HEK293 (cell line): ENCODE measurements around the gene RPS21.

Source experiments
- CTCF ChIA-PET: fragments of 350-600 bp; formaldehyde crosslinking; extraction: SDS; loops from one replicate; lab custom pipeline; 2021; ENCODE audit warnings: antibody characterized with exemption; lab: Yijun Ruan, JAX
- POLR2A ChIA-PET: fragments of 300-600 bp; formaldehyde crosslinking; extraction: SDS; loops from one replicate; lab custom pipeline; 2020; ENCODE audit warnings: antibody characterized with exemption, inconsistent platforms; lab: Yijun Ruan, JAX
- H3K27ac ChIP-seq: fragments of 200-500 bp; sonication (Bioruptor generic); 2 replicates; pipeline ENCODE4 v1.5.1; 2014; ENCODE audit warnings: low read depth, low read length, control low read depth, inconsistent platforms; ENCODE audit errors: extremely low read depth
- H3K36me3 ChIP-seq, 2 experiments: fragments of 200-500 bp in 1 of 2; sonication (Bioruptor generic) in 1 of 2; 1 replicate in 1 of 2; 2 replicates in 1 of 2; pipeline ENCODE4 v1.5.1; 2014 to 2017; ENCODE audit warnings: inconsistent platforms in 2 of 2, low read length in 2 of 2; ENCODE audit not compliant: control insufficient read depth in 2 of 2, insufficient read depth in 1 of 2
- H3K4me1 ChIP-seq: fragments of 200-500 bp; sonication (Bioruptor generic); 2 replicates; pipeline ENCODE4 v1.5.1; 2014; ENCODE audit warnings: mild to moderate bottlenecking, low read length, inconsistent platforms; ENCODE audit not compliant: control insufficient read depth, insufficient read depth
- H3K4me3 ChIP-seq: 2 replicates; pipeline ENCODE4 v1.5.1; 2011; ENCODE audit warnings: low read depth, mild to moderate bottlenecking, control low read depth, low read length, moderate library complexity
- H3K9me3 ChIP-seq: fragments of 200-500 bp; sonication (Bioruptor generic); 2 replicates; pipeline ENCODE4 v1.5.1; 2014; ENCODE audit warnings: low read depth, low read length, inconsistent platforms; ENCODE audit not compliant: control insufficient read depth, insufficient read depth
- GLI4 ChIP-seq: fragments of 450-650 bp; formaldehyde crosslinking; IDR thresholded peaks from 2 replicates; pipeline ENCODE4 v1.5.1; 2016; ENCODE audit warnings: missing biosample characterization, missing genetic modification characterization
- RBAK ChIP-seq: fragments of 450-650 bp; formaldehyde crosslinking; IDR thresholded peaks from 2 replicates; pipeline ENCODE4 v1.5.1; 2016; ENCODE audit warnings: missing biosample characterization, missing genetic modification characterization
- ZBTB21 ChIP-seq: fragments of 450-650 bp; formaldehyde crosslinking; IDR thresholded peaks from 2 replicates; pipeline ENCODE4 v1.5.1; 2017; ENCODE audit warnings: missing biosample characterization, missing genetic modification characterization
- ZFP3 ChIP-seq: fragments of 450-650 bp; formaldehyde crosslinking; IDR thresholded peaks from 2 replicates; pipeline ENCODE4 v1.5.1; 2016; ENCODE audit warnings: low read depth, missing biosample characterization, missing genetic modification characterization
- ZNF202 ChIP-seq: fragments of 450-650 bp; formaldehyde crosslinking; IDR thresholded peaks from 2 replicates; pipeline ENCODE4 v1.5.1; 2016; ENCODE audit warnings: missing biosample characterization, missing genetic modification characterization, borderline replicate concordance
- ZNF239 ChIP-seq: fragments of 450-650 bp; formaldehyde crosslinking; IDR thresholded peaks from 2 replicates; pipeline ENCODE4 v1.5.1; 2016; ENCODE audit warnings: missing biosample characterization, missing genetic modification characterization
- ZNF391 ChIP-seq: fragments of 450-650 bp; formaldehyde crosslinking; IDR thresholded peaks from 2 replicates; pipeline ENCODE4 v1.5.1; 2016; ENCODE audit warnings: low read depth, missing biosample characterization, missing genetic modification characterization, borderline replicate concordance
- ZNF433 ChIP-seq: fragments of 450-650 bp; formaldehyde crosslinking; IDR thresholded peaks from 2 replicates; pipeline ENCODE4 v1.5.1; 2016; ENCODE audit warnings: missing biosample characterization, missing genetic modification characterization, low read depth
- ZNF624 ChIP-seq: fragments of 450-650 bp; formaldehyde crosslinking; IDR thresholded peaks from 2 replicates; pipeline ENCODE4 v1.5.1; 2017; ENCODE audit warnings: missing biosample characterization, missing genetic modification characterization
- ZNF701 ChIP-seq: fragments of 450-650 bp; formaldehyde crosslinking; IDR thresholded peaks from 2 replicates; pipeline ENCODE4 v1.5.1; 2016; ENCODE audit warnings: missing biosample characterization, missing genetic modification characterization
- ZNF768 ChIP-seq: fragments of 450-650 bp; formaldehyde crosslinking; IDR thresholded peaks from 2 replicates; pipeline ENCODE4 v1.5.1; 2018; ENCODE audit warnings: missing biosample characterization, mild to moderate bottlenecking, missing genetic modification characterization
- ZNF785 ChIP-seq: fragments of 450-650 bp; formaldehyde crosslinking; IDR thresholded peaks from 2 replicates; pipeline ENCODE4 v1.5.1; 2016; ENCODE audit warnings: missing biosample characterization, missing genetic modification characterization
- ZNF843 ChIP-seq: fragments of 450-650 bp; formaldehyde crosslinking; IDR thresholded peaks from 2 replicates; pipeline ENCODE4 v1.5.1; 2016; ENCODE audit warnings: missing biosample characterization, missing genetic modification characterization
- TF ChIP-seq, protein P1 (sequence below): fragments of 450-650 bp; formaldehyde crosslinking; IDR thresholded peaks from 2 replicates; pipeline ENCODE4 v1.5.1; 2016; ENCODE audit warnings: missing biosample characterization, missing genetic modification characterization, low read depth
- TF ChIP-seq, protein P2 (sequence below): fragments of 450-650 bp; formaldehyde crosslinking; IDR thresholded peaks from 2 replicates; pipeline ENCODE4; 2016; ENCODE audit warnings: missing biosample characterization, missing genetic modification characterization
- TF ChIP-seq, protein P3 (sequence below): fragments of 450-650 bp; formaldehyde crosslinking; IDR thresholded peaks from 2 replicates; pipeline ENCODE4 v1.5.1; 2016; ENCODE audit warnings: missing biosample characterization, missing genetic modification characterization
- TF ChIP-seq, protein P4 (sequence below): fragments of 450-650 bp; formaldehyde crosslinking; IDR thresholded peaks from 2 replicates; pipeline ENCODE4 v1.5.1; 2016; ENCODE audit warnings: missing biosample characterization, missing genetic modification characterization
- TF ChIP-seq, protein P5 (sequence below): fragments of 450-650 bp; formaldehyde crosslinking; IDR thresholded peaks from 2 replicates; pipeline ENCODE4 v1.5.1; 2016; ENCODE audit warnings: missing biosample characterization, missing genetic modification characterization
- TF ChIP-seq, protein P6 (sequence below): fragments of 450-650 bp; formaldehyde crosslinking; IDR thresholded peaks from 2 replicates; pipeline ENCODE4 v1.5.1; 2017; ENCODE audit warnings: missing biosample characterization, missing genetic modification characterization

RPS21 gene

DNA sequence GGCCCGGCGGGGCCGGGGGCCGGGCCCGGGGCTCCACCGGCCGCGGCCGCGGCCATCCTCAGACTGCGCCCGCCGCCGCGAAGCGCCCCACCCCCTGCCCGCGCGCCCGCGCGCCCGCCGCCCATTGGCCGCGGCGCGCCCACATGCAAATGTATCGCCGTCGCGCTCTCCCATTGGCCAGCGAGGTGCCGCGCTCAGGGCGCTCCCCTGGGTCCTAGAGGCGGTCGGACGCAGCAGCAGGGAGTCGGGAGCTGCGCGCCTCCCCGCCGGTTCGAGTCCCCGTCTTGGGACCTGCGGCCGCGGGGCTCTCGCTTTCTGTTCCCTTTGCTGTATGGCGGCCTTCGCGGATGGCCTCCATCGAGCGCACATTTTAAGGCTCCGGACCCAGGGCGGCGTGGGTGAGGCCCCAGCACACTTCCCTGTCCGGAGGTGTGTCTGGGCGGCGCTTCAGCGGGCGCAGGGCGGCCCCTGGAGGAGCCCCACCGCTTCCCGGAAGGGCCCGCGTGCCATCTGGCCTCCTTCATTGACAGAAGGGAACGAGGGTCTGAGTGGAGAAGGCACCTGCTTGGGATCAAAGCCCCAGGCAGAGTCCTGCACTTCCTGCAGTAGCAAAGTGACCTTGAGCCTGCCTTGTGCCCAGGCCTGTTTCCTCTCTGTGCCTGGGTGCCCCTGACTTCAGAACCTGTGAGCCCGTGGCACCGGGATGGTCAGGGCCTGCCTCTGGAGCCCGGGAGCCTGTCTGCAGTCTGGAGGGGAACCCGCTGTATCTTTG lies 20.5 kb downstream of the RPS21 start, which contains the start of gene CABLES2 (continued):
- TF ChIP-seq, protein P1, sequence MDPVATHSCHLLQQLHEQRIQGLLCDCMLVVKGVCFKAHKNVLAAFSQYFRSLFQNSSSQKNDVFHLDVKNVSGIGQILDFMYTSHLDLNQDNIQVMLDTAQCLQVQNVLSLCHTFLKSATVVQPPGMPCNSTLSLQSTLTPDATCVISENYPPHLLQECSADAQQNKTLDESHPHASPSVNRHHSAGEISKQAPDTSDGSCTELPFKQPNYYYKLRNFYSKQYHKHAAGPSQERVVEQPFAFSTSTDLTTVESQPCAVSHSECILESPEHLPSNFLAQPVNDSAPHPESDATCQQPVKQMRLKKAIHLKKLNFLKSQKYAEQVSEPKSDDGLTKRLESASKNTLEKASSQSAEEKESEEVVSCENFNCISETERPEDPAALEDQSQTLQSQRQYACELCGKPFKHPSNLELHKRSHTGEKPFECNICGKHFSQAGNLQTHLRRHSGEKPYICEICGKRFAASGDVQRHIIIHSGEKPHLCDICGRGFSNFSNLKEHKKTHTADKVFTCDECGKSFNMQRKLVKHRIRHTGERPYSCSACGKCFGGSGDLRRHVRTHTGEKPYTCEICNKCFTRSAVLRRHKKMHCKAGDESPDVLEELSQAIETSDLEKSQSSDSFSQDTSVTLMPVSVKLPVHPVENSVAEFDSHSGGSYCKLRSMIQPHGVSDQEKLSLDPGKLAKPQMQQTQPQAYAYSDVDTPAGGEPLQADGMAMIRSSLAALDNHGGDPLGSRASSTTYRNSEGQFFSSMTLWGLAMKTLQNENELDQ (tag by site-specific recombination): no peak

DNA sequence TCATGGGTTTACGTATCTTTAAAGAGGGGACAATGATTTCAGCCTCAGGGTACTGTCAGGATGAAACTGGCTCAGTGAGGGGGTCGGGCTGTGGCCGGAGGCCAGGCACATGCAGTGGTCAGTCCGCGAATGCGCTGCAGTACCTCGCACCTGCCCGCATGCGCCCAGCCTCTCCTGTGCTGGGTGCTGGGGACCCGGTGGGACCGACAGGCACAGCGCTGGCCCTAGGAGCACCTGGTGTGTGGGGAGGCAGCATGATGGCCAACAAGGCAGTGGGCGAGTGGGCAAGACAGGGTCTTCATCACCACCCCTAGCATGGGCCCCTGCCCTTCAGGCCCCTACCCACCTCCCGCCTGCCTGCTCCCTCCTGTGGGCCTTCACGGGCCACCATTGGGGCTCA lies 21.2 kb downstream of the RPS21 start:
- no peak overlapping the region for H3K4me3 ChIP-seq
- TF ChIP-seq ZBTB21 (tag by site-specific recombination): no peak
- TF ChIP-seq ZNF785 (tag by site-specific recombination): no peak
- TF ChIP-seq, protein P2, sequence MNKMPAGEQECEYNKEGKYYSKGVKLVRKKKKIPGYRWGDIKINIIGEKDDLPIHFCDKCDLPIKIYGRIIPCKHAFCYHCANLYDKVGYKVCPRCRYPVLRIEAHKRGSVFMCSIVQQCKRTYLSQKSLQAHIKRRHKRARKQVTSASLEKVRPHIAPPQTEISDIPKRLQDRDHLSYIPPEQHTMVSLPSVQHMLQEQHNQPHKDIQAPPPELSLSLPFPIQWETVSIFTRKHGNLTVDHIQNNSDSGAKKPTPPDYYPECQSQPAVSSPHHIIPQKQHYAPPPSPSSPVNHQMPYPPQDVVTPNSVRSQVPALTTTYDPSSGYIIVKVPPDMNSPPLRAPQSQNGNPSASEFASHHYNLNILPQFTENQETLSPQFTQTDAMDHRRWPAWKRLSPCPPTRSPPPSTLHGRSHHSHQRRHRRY (tag by site-specific recombination): no peak
- no peak for TF ChIP-seq ZNF239 (tag by site-specific recombination)
- no peak for TF ChIP-seq GLI4 (tag by site-specific recombination)
- no peak for TF ChIP-seq ZFP3 (tag by site-specific recombination)
- no peak for TF ChIP-seq ZNF202 (tag by site-specific recombination)
- no peak for TF ChIP-seq ZNF701 (tag by site-specific recombination)
- TF ChIP-seq, protein P3, sequence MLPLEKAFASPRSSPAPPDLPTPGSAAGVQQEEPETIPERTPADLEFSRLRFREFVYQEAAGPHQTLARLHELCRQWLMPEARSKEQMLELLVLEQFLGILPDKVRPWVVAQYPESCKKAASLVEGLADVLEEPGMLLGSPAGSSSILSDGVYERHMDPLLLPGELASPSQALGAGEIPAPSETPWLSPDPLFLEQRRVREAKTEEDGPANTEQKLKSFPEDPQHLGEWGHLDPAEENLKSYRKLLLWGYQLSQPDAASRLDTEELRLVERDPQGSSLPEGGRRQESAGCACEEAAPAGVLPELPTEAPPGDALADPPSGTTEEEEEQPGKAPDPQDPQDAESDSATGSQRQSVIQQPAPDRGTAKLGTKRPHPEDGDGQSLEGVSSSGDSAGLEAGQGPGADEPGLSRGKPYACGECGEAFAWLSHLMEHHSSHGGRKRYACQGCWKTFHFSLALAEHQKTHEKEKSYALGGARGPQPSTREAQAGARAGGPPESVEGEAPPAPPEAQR (tag by site-specific recombination): no peak
- TF ChIP-seq ZNF391 (tag by site-specific recombination): no peak
- TF ChIP-seq, protein P4, sequence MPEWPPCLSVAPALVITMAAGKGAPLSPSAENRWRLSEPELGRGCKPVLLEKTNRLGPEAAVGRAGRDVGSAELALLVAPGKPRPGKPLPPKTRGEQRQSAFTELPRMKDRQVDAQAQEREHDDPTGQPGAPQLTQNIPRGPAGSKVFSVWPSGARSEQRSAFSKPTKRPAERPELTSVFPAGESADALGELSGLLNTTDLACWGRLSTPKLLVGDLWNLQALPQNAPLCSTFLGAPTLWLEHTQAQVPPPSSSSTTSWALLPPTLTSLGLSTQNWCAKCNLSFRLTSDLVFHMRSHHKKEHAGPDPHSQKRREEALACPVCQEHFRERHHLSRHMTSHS (tag by site-specific recombination): no peak
- TF ChIP-seq ZNF624 (tag by site-specific recombination): no peak
- TF ChIP-seq, protein P5, sequence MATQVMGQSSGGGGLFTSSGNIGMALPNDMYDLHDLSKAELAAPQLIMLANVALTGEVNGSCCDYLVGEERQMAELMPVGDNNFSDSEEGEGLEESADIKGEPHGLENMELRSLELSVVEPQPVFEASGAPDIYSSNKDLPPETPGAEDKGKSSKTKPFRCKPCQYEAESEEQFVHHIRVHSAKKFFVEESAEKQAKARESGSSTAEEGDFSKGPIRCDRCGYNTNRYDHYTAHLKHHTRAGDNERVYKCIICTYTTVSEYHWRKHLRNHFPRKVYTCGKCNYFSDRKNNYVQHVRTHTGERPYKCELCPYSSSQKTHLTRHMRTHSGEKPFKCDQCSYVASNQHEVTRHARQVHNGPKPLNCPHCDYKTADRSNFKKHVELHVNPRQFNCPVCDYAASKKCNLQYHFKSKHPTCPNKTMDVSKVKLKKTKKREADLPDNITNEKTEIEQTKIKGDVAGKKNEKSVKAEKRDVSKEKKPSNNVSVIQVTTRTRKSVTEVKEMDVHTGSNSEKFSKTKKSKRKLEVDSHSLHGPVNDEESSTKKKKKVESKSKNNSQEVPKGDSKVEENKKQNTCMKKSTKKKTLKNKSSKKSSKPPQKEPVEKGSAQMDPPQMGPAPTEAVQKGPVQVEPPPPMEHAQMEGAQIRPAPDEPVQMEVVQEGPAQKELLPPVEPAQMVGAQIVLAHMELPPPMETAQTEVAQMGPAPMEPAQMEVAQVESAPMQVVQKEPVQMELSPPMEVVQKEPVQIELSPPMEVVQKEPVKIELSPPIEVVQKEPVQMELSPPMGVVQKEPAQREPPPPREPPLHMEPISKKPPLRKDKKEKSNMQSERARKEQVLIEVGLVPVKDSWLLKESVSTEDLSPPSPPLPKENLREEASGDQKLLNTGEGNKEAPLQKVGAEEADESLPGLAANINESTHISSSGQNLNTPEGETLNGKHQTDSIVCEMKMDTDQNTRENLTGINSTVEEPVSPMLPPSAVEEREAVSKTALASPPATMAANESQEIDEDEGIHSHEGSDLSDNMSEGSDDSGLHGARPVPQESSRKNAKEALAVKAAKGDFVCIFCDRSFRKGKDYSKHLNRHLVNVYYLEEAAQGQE (tag by site-specific recombination): no peak
- TF ChIP-seq ZNF768 (tag by site-specific recombination): no peak
- TF ChIP-seq, protein P6, sequence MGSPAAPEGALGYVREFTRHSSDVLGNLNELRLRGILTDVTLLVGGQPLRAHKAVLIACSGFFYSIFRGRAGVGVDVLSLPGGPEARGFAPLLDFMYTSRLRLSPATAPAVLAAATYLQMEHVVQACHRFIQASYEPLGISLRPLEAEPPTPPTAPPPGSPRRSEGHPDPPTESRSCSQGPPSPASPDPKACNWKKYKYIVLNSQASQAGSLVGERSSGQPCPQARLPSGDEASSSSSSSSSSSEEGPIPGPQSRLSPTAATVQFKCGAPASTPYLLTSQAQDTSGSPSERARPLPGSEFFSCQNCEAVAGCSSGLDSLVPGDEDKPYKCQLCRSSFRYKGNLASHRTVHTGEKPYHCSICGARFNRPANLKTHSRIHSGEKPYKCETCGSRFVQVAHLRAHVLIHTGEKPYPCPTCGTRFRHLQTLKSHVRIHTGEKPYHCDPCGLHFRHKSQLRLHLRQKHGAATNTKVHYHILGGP: no peak
- no peak for TF ChIP-seq RBAK
- TF ChIP-seq ZNF433: no peak
- no peak for TF ChIP-seq ZNF843
- TF ChIP-seq, all 188 proteins: peak for 0
- H3K27ac ChIP-seq: no peak overlapping the region
- ChIA-PET CTCF (interaction anchor here (0.7 to 3.1 kb wide), 2 partner anchors 92 to 384 kb away, joined by 3 to 18 read pairs; no protein-coding TSS in a partner anchor), POLR2A (no interaction called here)
- no peaks in the 10 kb centered on the region for H3K9me3 ChIP-seq
- peaks cover 0 to 21% of the 10 kb centered on the region in 2 experiments; a peak in 1 of 3 replicates for H3K36me3 ChIP-seq
- peaks cover 6% of the 10 kb centered on the region; the same call in 1 of the 2 replicates for H3K4me1 ChIP-seq
